NAMALWA (cell line): ENCODE data around the gene COA8.

Experiments
- DNase-seq: peaks from one replicate; pipeline ENCODE4 v3.0.0-alpha.2; 2015; ENCODE audit warnings: low spot score

The COA8 gene

GRCh38 chr14:103549361-103550311 lies 13.1 kb upstream of the COA8 start:
- no peak for DNase-seq

GRCh38 chr14:103550451-103551337 lies 12.1 kb upstream of the COA8 start:
- DNase-seq: no peak

GRCh38 chr14:103551338-103551762 lies 11.4 kb upstream of the COA8 start:
- DNase-seq: no peak

- no peak for DNase-seq
Observed at GRCh38 chr14:103552011-103552845, 10.5 kb upstream of the COA8 start.

GRCh38 chr14:103552846-103553210 lies 9.9 kb upstream of the COA8 start:
- DNase-seq: no peak

- no peak for DNase-seq
Observed at GRCh38 chr14:103555559-103556337, 7.0 kb upstream of the COA8 start.

GRCh38 chr14:103556946-103557758 lies 5.6 kb upstream of the COA8 start:
- no peak for DNase-seq

- DNase-seq: no peak
Observed at GRCh38 chr14:103558071-103558882, 4.5 kb upstream of the COA8 start.

- no peak for DNase-seq
Observed at GRCh38 chr14:103559766-103560165, 3.0 kb upstream of the COA8 start.

- DNase-seq: no peak
Observed at GRCh38 chr14:103560691-103561090, 2.1 kb upstream of the COA8 start.

- peak; percentile 66 for DNase-seq
Observed at GRCh38 chr14:103561381-103562178, 1.2 kb upstream of the COA8 start.

- DNase-seq: no peak
Observed at GRCh38 chr14:103562179-103562428, 656 bp upstream of the COA8 start.

- no peak for DNase-seq
Observed at GRCh38 chr14:103563226-103563620, 463 bp downstream of the COA8 start.

GRCh38 chr14:103563844-103564505 lies 1.2 kb downstream of the COA8 start:
- DNase-seq: peak; percentile 35

- DNase-seq: no peak
Observed at GRCh38 chr14:103568952-103569351, 6.2 kb downstream of the COA8 start.

GRCh38 chr14:103569408-103569807 lies 6.6 kb downstream of the COA8 start:
- no peak for DNase-seq

GRCh38 chr14:103574104-103574503 lies 11.3 kb downstream of the COA8 start:
- DNase-seq: no peak

- no peak for DNase-seq
Observed at GRCh38 chr14:103574707-103575285, 12.0 kb downstream of the COA8 start.
